ENCODE results near the gene SEPTIN8. TPM values are rescaled to one million over a fixed set of nuclear protein-coding genes. Genes with fewer than 3 reads are reported as not detected.
"Not testable (repeated sequence)": the region's sequence is repeated elsewhere in the genome, so short reads cannot be mapped to it uniquely, and the experiment has no call there.

The SEPTIN8 gene
- total RNA-seq, 1 experiment from 2014 or later: 38.2 TPM

- H3K79me2 ChIP-seq (ENCODE audit: insufficient read depth, low read length): no peaks in the 10 kb centered on the region
- no peaks in the 10 kb centered on the region for H3K9me3 ChIP-seq (ENCODE audit: control insufficient read depth, low read depth, low read length)
- H3K27me3 ChIP-seq (ENCODE audit: insufficient read depth, low read length): peaks cover 7% of the 10 kb centered on the region
- no peaks in the 10 kb centered on the region for H4K20me1 ChIP-seq (ENCODE audit: control insufficient read depth, insufficient read depth, insufficient read length)
- TF ChIP-seq, protein P1, sequence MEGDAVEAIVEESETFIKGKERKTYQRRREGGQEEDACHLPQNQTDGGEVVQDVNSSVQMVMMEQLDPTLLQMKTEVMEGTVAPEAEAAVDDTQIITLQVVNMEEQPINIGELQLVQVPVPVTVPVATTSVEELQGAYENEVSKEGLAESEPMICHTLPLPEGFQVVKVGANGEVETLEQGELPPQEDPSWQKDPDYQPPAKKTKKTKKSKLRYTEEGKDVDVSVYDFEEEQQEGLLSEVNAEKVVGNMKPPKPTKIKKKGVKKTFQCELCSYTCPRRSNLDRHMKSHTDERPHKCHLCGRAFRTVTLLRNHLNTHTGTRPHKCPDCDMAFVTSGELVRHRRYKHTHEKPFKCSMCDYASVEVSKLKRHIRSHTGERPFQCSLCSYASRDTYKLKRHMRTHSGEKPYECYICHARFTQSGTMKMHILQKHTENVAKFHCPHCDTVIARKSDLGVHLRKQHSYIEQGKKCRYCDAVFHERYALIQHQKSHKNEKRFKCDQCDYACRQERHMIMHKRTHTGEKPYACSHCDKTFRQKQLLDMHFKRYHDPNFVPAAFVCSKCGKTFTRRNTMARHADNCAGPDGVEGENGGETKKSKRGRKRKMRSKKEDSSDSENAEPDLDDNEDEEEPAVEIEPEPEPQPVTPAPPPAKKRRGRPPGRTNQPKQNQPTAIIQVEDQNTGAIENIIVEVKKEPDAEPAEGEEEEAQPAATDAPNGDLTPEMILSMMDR (conservative IDR thresholded peaks at IDR 0.05): peak; percentile 66
- no peak overlapping the region for H4K8ac ChIP-seq (replicated peaks; ENCODE audit: insufficient read length, low read depth, low read length)
- no peak overlapping the region for H3K23ac ChIP-seq (ENCODE audit: insufficient read length, low read depth, low read length)
- no peak overlapping the region for H4K91ac ChIP-seq (ENCODE audit: insufficient read length, low read depth, low read length)
- no peak overlapping the region for H3K4me2 ChIP-seq (ENCODE audit: insufficient read depth, insufficient read length, low read length)
- H3K23me2 ChIP-seq (ENCODE audit: insufficient read length, low read depth, low read length, poor library complexity, severe bottlenecking): no peaks in the 10 kb centered on the region
- Mint-ChIP-seq H3K4me3 (no peak overlapping the region), H3K27me3 (ENCODE audit: low read depth) (peaks cover 62% of the 10 kb centered on the region), H3K9me3 (no peaks in the 10 kb centered on the region), H3K4me1 (peaks cover 9 to 18% of the 10 kb centered on the region in 2 experiments), H3K36me3 (ENCODE audit: insufficient read depth in 1 of 3, low read depth in 3 of 3) (no peaks in the 10 kb centered on the region), H3K27ac (no peak overlapping the region)
- H2BK12ac ChIP-seq (ENCODE audit: insufficient read length, low read depth, low read length): no peak overlapping the region
- no peak overlapping the region for H2AK5ac ChIP-seq (ENCODE audit: insufficient read length, low read length)
- no peak overlapping the region for H2BK5ac ChIP-seq (ENCODE audit: insufficient read length, low read length)
- no peaks in the 10 kb centered on the region for H3K79me1 ChIP-seq (ENCODE audit: insufficient read depth, low read depth, low read length, poor library complexity, severe bottlenecking)
- H2BK15ac ChIP-seq (ENCODE audit: low read depth, low read length): no peak overlapping the region
- H3K14ac ChIP-seq (ENCODE audit: insufficient read depth, low read length): no peak overlapping the region
- no peak overlapping the region for H3K4ac ChIP-seq (ENCODE audit: low read depth, low read length)
- no CpG with 5 or more reads among the region's 12 CpGs for WGBS (ENCODE audit: extremely low coverage, insufficient read length, low lambda C conversion rate)
- no peak overlapping the region for H2AFZ ChIP-seq (ENCODE audit: low read length)
- no peak overlapping the region for H3K18ac ChIP-seq (ENCODE audit: insufficient read length, low read depth, low read length)
- H4K5ac ChIP-seq (ENCODE audit: insufficient read length, low read depth, low read length): no peak overlapping the region
- H3K4me1 ChIP-seq (ENCODE audit: insufficient read depth, low read length): no peaks in the 10 kb centered on the region
- H3T11ph ChIP-seq (ENCODE audit: low read length): no peak overlapping the region
- H2BK120ac ChIP-seq (ENCODE audit: low read depth, low read length, poor library complexity, severe bottlenecking): no peak overlapping the region
- no peak overlapping the region for H3K9ac ChIP-seq (ENCODE audit: extremely low read depth, insufficient read length, low read length)
- H2BK20ac ChIP-seq (ENCODE audit: low read depth, low read length, poor library complexity, severe bottlenecking): no peak overlapping the region
- no peak overlapping the region for H3K56ac ChIP-seq (ENCODE audit: insufficient read length, low read depth, low read length)
- DNase-seq: peak; percentile 83
- no peak overlapping the region for H3K27ac ChIP-seq (ENCODE audit: insufficient read length, low read depth, low read length)
These were observed 30.3 kb upstream of the SEPTIN8 start for GRCh38 chr5:132807163-132807838.

DNA sequence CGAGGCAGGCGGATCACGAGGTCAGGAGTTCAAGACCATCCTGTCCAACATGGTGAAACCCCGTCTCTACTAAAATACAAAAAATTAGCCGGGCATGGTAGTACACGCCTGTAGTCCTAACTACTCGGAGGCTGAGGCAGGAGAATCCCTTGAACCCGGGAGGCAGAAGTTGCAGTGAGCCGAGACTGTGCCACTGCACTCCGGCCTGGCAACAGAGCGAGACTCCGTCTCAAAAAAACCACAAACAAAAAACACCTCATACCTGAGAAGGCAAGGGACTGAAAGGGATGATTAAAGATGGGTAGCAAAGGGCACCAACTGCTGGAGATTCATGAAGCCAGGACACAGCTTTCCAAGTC is 29.7 kb upstream of the SEPTIN8 start:
- H2BK120ac ChIP-seq (ENCODE audit: low read depth, low read length, poor library complexity, severe bottlenecking); H2BK15ac ChIP-seq (ENCODE audit: low read depth, low read length); H3K4me3 Mint-ChIP-seq; H3K23me2 ChIP-seq (ENCODE audit: insufficient read length, low read depth, low read length, poor library complexity, severe bottlenecking); H3K4me2 ChIP-seq (ENCODE audit: insufficient read depth, insufficient read length, low read length); H4K8ac ChIP-seq (replicated peaks; ENCODE audit: insufficient read length, low read depth, low read length); H3K18ac ChIP-seq (ENCODE audit: insufficient read length, low read depth, low read length); H3K9me3 Mint-ChIP-seq; H3K56ac ChIP-seq (ENCODE audit: insufficient read length, low read depth, low read length); H3T11ph ChIP-seq (ENCODE audit: low read length); H3K14ac ChIP-seq (ENCODE audit: insufficient read depth, low read length); H3K23ac ChIP-seq (ENCODE audit: insufficient read length, low read depth, low read length); H2AFZ ChIP-seq (ENCODE audit: low read length); H3K4ac ChIP-seq (ENCODE audit: low read depth, low read length); DNase-seq; H3K79me2 ChIP-seq (ENCODE audit: insufficient read depth, low read length); H2BK12ac ChIP-seq (ENCODE audit: insufficient read length, low read depth, low read length); H3K36me3 Mint-ChIP-seq (ENCODE audit: insufficient read depth in 1 of 3, low read depth in 3 of 3); H3K9me3 ChIP-seq (ENCODE audit: control insufficient read depth, low read depth, low read length); H3K27ac ChIP-seq (ENCODE audit: insufficient read length, low read depth, low read length); H2AK5ac ChIP-seq (ENCODE audit: insufficient read length, low read length); H4K91ac ChIP-seq (ENCODE audit: insufficient read length, low read depth, low read length); H3K79me1 ChIP-seq (ENCODE audit: insufficient read depth, low read depth, low read length, poor library complexity, severe bottlenecking); H4K20me1 ChIP-seq (ENCODE audit: control insufficient read depth, insufficient read depth, insufficient read length); H3K27me3 ChIP-seq (ENCODE audit: insufficient read depth, low read length); H3K27ac Mint-ChIP-seq; H3K9ac ChIP-seq (ENCODE audit: extremely low read depth, insufficient read length, low read length); H3K4me1 ChIP-seq (ENCODE audit: insufficient read depth, low read length); H2BK5ac ChIP-seq (ENCODE audit: insufficient read length, low read length); H2BK20ac ChIP-seq (ENCODE audit: low read depth, low read length, poor library complexity, severe bottlenecking); H4K5ac ChIP-seq (ENCODE audit: insufficient read length, low read depth, low read length): not testable (repeated sequence)
- peaks cover 9 to 16% of the 10 kb centered on the region in 2 experiments for H3K4me1 Mint-ChIP-seq
- no CpG with 5 or more reads among the region's 12 CpGs for WGBS (ENCODE audit: extremely low coverage, insufficient read length, low lambda C conversion rate)
- peaks cover 57% of the 10 kb centered on the region for H3K27me3 Mint-ChIP-seq (ENCODE audit: low read depth)

Measured in H9 (cell line).